HG03354 (cell line): ENCODE data around the gene RIN3.
A peak's percentile ranks its signal among the peaks of the same experiment; 100 is the strongest.

Source experiments
- ATAC-seq: cut with Tn5 transposase; IDR thresholded peaks from one replicate; pipeline ENCODE4 v1.9.1; 2021; ENCODE audit warnings: mild to moderate bottlenecking; ENCODE audit not compliant: unreplicated experiment, poor library complexity, severe bottlenecking

The RIN3 gene

DNA sequence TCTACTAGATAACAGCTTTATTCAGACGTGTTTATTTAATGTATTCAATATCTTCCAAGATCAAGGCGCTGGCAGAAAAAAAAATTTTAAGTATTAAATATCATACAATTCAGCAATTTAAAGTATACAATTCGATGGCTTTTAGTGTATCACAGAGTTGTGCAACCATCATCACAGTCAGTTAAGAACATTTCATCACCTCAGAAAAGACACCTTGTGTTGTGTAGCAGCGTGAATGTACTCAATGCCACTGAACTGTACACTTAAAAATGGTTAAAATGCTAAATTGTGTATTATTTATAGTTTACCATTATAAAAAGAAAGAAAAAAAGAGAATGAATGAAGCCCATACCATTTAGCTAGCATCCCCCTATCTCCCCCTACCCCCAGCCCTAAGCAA lies 96.4 kb downstream of the RIN3 start:
- no peak for ATAC-seq

DNA sequence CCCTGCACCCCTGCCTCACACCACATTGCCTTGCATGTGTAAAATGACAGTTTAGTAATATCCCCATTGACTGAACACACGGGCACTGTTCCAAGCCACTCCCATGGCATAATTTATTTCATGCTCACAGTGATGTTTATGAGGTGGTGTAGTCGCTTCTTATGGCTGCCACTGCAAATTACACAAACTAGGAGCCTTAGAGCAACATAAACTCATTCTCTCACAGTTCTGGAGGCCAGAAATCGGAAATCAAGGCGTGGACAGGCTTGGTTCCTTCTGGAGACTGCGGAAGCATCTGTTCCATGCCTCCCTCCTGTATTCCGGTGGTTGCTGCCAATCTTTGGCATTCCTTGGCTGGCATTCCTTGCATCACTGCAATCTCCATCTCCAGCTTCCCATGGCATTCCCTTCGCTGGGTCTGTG lies 97.3 kb downstream of the RIN3 start:
- ATAC-seq = no peak

DNA sequence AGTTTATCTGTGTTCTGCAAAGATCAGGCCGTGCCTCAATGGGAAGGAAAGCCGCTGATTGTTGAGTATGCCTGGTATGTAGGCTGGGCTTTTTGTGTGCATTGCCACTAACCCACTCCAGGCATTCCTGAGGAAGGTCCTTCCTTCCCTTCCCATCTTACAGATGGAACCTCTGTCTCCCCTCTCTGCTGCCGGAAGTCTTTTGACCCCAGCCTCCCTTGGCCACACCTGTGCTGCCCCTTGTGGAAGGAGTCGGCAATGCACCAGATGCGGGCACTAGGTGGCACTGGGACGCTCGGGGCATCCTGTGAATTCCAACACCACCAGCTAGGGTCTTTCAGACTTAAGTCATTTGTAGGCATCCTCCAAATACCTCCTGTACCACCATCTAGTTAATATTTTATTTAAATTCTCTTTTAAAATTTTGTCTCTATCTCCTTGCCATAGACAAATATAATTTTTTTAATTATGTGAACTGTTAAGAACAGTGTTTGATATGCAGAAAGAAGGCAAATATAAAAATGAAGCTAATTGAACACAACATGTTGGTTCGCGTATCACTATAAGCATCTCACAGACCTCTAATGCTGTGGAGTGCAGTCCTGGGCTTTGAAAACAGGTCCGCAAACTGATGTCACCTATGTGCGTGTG lies 99.6 kb downstream of the RIN3 start:
- no peak for ATAC-seq

DNA sequence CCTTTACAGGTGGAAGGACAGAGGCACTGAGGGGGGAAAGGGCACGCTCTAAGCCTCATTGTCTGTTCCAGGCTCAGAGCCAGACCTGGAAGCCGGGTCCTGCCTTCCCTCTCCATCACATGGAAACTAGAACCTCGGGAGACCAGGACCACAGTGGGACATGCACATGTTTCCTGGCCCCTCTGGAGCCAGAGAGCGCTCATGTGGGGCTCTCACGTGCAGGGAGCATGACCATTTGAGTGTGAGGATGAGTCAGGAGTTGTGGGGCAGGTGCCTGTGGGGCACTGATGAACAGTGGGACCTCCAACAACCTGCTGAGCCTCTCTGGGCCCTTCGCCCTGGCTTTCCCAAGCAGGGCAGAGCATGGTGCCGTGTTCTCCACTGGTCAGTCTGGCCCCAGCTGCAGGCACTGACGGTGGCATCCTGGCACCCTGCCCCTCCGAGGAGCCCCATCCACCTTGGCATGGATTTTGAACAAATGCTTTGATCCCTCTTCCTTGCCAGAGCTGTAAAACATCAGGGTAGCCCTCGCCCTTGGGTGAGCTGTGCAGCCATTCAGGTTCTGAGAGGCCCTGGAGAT lies 100.2 kb downstream of the RIN3 start:
- no peak for ATAC-seq

DNA sequence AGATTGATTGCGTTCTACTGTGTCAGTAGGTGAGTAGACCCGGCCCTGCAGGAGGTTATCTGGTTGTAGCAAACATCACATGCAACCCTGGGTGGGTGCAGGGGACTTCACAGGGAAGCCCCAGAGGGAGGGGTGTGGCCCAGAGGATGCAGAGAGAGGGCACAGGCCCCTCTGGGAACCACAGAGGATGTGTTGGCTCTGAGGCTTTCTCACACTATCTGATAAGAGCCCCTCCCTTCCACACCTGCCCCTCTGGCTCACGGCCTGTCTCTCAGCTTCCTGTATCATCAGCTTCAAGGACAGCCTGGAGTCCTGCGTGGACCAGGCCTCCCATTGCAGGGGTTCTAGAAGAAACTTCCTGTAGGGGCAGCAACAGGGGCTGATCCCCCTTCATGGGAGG lies 101.9 kb downstream of the RIN3 start:
- peak; percentile 81 for ATAC-seq

DNA sequence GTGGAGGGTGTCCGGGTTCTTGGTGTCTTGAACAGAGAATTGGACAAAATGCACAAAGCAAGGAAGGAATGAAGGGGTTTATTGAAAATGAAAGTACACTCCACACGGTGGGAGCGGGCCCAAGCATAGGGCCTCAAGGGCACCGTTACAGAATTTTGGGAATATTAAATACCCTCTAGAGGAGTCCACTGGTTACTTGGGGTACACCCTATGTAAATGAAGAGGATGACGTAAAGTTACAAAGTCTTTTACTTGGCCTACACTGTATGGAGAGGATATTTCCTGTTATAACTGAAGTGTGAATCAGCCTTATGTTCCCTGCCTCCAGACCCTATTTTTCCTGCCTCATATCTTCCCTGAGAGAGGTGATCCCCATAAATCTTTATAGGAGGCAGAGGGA lies 102.6 kb downstream of the RIN3 start:
- no peak for ATAC-seq

DNA sequence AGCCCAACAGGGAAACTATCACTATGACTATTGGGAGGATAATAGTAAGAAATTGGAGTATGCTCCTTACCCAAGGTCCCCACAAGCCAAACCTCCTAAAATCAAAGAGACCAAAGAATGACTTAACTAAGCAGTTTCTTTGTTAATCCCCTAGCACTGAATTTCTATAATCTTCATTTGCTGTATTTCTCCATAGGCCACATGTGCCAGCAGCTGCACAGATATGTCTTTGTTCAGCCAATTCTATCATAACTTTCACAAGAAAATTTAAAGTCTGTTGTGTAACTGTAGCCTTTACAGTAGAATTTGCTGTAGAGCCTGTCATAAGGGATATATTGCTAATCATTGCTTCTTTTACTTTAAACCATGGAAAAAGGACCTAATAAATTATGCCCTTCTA lies 104.0 kb downstream of the RIN3 start:
- ATAC-seq = no peak

DNA sequence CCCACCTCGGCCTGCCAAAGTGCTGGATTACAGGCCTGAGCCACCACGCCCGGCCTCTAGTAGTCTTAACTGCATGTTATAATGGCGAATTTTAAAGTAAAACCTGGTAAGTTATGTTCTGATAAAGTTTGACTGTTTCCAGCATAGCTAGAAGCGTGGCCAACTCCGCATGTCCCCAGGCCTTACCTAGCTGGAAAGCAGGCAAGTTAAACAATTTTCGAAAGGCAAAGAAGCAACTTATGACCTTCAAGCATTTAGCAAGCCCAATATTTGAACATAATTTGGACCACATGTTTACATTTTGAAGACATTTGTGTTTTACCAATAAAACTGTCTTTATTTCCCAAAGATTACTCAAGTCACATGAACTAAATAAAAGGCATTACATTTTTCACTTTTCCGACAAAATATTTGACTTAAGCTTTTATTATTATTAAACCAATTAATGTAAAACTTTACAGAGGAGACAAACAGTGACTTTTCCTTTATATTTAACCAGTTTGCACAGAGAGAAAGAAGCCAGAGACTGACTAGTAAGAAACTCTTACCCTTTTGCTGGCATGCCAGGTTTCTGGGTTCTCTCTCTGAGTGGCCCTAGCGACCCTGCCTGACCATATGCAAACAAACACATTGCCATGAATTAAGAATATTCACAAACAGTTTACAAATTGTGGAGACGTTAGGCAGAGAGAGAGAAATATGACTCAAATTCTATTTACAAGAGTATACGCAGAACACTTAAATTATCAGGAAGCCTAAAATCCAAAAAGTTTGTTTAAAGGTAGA lies 106.3 kb downstream of the RIN3 start:
- ATAC-seq = no peak

DNA sequence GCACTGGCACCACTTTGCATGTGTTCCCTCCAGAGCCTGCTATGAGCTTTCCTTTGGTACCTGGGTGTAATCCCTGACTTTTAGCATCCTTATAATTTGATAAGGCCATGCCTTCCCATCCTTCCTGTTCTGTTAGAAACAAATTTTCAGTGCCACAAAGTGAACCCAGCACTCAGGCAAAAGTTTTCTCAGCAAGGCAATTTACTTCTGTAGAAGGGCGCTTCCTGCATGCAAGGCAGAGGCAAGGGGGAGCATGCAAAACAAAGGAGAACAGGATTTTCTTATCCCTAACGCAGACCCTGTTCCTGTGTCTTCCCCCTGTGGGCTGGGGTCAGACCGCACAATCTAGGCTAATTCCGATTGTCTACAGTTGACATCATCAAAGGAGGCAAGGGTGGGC lies 108.7 kb downstream of the RIN3 start:
- no peak for ATAC-seq

DNA sequence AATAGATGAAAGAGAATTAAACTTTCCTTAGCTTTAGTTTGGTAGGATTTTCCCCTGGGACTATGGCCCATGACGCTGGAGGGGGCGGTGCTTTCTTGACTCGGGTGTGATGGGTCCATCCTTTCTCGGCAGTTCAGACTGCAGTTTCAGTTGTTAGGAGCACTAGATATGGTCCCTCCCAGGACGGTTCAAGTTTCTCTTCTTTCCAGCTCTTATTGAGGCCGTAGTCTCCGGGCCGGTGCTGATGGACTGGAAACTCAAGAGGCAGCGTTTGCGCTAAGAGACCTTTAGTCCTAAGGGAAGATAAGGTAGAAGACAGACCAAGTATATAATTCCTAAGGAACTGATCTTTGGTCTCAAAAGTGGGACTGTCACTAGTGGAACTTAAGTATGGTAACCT lies 111.2 kb downstream of the RIN3 start:
- no peak for ATAC-seq

DNA sequence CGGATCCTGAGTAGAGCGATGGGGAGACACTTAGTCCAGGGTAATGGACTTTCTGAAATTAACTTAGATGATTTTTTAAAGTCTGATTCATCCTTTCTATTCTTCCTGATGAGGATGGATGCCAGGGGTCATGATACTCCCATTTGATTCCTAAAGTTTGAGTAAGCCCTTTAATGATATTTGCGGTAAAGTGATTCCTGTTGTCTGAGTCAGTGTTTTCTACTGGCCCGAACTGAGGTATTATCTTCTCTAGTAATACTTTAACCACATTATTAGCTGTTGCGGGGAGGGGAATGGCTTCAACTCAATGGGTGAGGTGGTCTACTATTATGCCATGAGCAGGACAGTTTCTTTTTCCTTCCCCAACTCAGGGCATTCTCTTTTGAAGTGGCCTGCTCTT lies 111.6 kb downstream of the RIN3 start:
- ATAC-seq = no peak

DNA sequence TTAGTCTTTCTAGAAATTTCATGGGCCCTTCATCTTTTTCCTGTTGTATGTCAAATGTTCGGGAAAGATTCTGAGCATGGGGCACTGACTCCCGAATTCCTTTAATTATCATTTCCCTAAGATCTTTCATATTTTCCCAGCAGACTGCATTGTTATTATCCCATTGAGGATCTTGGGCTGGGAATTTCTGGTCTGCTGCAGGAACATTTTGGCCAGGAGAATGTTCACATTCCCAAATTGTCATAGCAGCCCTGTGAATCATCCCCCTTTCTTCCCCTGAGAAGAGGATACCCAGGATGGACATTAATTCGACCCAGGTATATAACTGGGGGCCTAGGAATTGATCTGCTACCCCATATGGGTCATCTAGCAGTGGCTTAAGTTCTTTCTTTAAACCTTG lies 112.5 kb downstream of the RIN3 start:
- no peak for ATAC-seq

DNA sequence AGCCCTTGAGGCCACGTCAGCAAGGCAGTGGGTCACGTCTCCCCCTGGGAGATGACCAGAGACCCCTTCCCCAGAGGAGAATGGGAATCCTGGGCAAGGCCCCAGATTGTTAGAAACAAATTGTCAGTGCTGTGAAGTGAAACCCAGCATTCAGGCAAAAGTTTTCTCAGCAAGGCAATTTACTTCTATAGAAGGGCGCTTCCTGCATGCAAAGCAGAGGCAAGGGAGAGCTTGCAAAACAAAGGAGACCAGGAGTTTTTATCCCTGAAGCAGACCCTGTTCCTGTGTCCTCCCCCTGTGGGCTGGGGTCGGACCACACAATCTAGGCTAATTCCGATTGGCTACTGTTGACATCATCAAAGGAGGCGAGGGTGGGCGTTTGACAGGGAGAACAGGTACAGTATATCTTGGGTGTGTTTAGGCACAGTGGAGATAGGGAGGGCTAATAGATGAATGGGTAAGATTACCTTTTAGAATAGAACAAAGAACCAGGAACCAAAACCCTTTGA lies 114.2 kb downstream of the RIN3 start:
- no peak for ATAC-seq

DNA sequence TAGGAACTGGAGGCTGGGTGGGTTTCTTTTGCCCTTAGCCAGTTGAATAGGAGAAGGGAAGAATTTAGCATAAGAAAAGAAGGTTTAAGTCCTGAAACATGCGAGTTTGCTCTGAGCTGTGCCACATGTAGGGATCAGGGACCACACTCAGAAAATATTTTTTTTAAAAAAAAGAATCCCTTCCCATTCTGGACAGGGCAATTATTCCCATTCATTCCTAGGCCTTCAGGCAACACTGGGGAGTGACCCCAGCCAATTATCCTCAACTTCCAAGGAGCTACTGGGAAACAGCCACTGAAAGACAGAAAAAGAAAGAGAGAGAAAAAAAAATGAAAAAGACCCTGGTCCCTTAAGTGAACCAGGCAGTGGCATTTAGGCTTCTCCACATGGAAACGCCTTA lies 115.1 kb downstream of the RIN3 start:
- no peak for ATAC-seq

DNA sequence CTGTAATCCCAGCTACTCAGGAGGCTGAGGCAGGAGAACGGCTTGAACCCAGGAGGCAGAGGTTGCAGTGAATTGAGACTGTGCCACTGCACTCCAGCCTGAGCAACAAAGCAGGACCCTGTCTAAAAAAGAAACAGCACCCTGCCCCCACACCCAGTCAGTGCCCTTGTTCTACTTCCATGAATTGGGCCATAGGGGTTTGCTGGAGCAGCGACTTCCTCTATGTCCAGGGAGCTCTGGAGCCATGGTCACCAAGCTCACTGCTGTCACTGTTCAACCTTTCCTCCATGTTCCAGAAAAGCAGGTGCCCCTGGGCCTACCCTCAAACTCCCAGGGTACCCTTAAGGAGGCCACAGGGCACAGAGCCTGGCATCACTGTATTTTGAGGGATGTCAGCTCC lies 116.8 kb downstream of the RIN3 start:
- no peak for ATAC-seq

DNA sequence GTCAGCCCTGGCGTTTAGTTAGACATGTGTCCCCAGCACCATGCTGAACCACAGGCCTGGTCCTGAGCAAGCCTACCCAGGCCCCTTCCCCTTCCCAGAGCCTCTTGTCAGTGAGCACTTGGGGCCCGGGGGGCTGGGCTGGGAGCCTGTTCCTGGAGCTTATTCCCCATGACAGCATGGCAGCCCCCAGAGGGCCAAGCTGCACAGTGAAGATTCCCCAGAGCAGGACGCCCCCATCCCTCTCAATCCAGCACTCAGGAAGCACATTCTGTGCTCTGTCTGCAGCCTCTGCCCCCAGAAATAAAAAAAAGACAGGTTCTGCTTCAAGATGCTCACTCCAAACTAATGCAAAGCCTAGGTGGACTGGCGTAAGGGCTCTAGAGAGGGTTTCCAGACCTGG lies 117.5 kb downstream of the RIN3 start:
- no peak for ATAC-seq

DNA sequence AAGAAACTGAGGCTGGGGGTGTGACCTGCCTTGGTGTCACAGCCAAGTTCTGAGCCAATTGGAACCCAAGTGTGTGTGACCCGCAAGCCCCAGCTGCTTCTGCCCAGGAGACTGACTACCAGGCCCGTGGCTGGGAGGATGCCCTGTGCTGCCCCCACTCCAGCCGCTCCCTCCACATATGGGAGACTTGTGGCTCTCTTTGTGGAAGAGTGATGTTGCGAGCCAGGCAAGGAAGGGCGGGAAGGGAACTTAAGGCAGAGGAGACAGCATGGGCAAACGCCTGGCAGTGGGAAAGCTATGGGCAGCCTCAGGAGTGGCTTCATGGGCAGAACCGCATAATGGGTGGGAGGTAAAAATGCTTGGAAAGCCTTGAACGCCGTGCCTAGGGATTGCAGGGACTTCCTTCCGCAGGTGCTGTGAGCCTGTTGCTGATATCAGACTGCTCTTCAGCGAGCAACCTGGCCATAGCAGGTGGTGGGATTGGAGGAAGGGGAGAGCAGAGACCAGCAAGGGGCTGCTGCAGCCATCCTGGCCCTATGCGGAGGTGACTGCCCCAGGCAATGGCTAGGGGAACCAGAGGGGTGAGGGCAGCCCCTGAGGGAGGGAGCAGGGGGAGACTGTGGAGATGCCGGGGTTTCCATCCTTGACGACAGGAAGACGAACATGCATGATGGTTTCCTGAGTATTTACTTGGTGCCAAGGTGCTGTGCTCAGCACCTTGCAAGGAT lies 119.1 kb downstream of the RIN3 start:
- no peak for ATAC-seq

DNA sequence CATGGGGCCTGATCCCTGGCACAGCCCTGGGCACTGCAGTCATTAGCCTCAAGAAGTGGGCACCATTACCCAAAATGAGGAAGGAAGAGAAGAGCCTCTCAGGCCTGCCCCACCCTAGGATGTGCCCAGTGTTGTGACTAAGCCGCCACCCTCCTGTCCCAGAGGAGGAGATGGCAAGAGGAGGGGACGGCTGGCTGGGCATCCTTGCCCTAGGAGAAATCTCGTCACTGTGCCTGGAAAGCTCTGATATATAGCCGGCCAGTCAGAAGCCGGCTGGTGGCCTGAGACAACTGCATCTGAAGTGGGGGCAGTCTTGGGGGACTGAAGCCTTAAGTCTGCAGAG lies 119.7 kb downstream of the RIN3 start:
- ATAC-seq = no peak

DNA sequence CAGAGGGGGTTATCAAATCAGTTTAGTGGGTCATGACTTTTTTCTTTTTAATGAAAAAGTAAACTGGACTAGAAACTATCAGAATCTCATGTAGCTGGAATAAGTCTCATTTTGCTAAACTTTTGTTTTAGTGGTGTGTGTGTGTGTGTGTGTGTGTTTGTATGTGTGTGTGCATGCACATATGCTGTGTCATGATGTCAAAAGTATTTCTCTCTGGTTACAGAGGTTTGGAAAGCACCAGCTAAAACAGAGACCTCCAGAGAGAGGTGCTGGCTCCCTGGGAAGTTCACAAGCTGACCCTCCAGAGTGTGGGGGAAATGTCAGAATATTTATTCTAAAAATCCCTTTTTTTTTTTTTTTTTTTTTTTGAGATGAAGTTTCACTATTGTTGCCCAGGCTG lies 120.1 kb downstream of the RIN3 start:
- no peak for ATAC-seq

DNA sequence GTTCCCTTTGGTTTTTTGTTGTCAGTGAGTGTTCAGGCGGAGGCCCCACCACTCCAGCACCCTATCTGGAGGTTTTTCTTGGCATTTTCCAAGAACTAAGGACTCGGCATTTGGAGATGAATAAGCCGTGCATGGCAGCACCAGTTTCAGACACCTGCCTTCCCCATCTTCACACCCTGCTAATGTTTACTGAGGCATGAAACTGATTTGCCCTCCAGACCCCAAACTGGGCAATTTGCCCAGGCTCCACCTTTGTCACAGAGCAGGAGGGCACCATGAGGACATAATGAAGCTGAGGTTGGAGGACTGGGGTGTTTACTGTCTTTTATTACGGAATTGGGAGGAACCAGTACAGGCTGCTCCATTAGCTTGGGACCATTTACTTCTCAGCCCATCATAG lies 121.5 kb downstream of the RIN3 start:
- no peak for ATAC-seq

DNA sequence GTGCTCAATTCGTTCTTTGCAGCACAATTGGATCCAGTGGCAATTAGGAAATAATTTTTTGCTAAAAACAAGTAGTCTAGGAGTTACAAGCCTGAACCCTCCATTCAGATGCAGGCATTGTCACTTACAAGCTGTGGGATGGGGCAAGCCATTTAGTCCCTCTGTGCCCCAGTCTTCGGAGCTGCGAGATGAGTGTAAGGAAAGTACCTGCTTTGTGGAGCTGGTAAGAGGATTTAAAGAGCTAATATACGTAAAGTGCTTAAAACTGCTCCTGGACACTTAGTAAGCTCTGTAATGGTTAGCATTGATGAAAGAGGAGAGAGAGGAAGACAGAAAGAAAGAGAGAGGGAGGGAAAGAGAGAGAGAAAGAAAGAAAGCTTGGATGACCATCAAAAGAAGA lies 122.3 kb downstream of the RIN3 start:
- no peak for ATAC-seq
